ENCODE results near the gene ABR. TPM values are rescaled to one million over a fixed set of nuclear protein-coding genes. Genes with fewer than 3 reads are reported as not detected.
"Not testable (repeated sequence)": the region's sequence is repeated elsewhere in the genome, so short reads cannot be mapped to it uniquely, and the experiment has no call there.

Gene ABR
- total RNA-seq, 1 donor from 2014 or later, result 279 TPM

DNA sequence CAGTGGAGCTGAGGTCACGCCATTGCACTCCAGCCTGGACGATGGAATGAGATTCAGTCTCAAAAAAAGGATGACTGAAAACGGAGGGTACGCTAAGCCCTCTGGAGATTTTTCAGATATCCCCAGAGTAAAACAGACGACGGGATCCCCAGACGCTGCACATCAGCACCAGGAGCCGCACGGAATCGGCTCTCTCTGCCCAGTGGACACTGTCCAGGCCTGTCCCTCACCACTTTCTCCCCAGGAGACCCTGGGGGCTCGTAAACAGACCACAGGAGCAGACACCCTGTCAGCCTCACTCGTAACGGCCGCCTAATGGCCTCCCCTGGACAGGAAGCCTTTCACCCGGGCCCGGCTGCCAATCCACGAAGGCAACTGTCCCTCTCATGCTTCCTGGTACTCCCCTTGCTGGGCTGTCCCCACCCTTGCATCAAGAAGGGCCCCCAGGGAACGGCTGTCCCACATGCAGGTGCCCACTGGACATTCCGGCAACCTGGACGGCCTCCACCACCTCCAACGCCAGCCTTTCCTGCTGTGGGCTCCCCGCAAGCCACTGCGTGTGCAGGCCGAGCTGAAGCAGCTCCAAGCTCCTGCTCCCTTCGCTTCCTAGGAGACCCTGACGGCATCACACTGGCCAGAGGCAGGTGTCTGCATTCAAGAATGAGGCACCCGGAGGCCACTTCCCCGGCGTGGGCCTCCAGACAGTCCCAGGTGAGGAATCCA, 108.5 kb downstream of the ABR start:
- DNase-seq (ENCODE audit: low spot score), result no peak

DNA sequence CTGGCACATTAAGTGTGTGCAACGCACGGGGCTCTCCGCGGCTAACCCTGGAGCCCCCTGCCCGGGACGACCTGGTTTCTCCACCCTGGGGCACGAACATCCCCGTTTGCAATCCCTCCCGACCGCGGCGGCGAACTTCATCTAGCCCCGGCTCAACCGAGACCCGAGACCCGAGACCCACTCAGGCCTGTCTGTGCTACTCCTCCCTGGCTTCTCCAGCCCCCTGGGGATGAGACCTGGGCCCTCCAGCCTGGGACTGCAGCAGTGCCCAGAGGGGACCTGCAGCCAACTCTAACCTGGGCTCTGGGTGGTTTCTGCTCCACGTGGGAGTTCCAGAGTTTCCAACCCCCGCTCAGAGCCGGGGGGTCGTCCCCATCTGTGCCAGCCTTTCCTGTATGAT, 109.4 kb downstream of the ABR start:
- no peak for DNase-seq (ENCODE audit: low spot score)

GRCh38 chr17:1069847-1070246, 109.9 kb downstream of the ABR start:
- DNase-seq (ENCODE audit: low spot score), result no peak

DNA sequence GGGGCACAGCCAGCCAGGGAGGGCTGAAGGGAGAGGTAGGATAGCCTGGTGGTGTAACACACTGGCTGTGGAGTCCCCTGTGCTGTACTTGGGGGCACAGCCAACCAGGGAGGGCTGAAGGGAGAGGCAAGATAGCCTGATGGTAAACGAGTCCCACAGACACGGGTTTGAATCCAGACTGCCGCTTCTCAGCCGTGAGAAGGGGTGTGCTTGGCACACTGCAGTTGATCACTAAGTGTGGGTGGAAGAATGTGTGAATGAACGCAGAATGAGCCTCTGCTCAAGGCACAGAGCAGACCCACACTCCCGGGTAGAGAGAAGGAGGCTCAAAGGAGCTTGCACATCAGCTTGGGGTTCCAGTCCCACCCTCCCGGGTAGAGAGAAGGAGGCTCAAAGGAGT, 111.4 kb downstream of the ABR start:
- DNase-seq (ENCODE audit: low spot score), result no peak

DNA sequence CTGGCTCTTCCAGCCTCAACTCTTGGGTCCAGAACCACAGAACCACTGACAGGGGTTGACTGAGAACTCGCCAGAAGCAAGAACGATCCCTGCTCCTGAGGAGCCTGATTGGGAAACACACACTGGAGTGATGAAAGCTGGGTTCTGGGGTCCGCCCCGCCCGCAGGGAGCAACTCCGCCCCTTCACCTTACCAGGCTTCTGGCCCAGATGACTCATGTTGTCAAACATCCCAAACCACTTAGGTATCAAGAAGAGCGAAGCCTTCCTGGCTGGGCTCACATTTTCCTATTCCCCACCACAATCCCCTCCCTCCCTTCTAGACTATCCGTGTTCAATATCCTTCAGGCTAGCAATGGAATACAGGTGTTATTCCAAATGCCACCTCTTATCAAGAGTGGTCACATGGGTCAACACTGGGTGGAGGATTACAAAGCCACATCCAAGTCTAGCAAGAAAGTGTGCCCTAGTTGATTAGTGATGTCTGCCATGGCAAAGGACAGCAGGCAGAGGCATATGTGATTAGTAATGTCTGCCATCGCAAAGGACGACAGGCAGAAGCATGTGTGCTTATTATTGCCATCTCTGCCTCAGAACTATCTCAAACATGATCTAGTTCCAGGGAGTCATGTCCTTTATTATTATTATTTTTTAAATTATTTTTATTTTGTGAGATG, 112.4 kb downstream of the ABR start:
- peak; percentile 71 for DNase-seq (ENCODE audit: low spot score)

DNA sequence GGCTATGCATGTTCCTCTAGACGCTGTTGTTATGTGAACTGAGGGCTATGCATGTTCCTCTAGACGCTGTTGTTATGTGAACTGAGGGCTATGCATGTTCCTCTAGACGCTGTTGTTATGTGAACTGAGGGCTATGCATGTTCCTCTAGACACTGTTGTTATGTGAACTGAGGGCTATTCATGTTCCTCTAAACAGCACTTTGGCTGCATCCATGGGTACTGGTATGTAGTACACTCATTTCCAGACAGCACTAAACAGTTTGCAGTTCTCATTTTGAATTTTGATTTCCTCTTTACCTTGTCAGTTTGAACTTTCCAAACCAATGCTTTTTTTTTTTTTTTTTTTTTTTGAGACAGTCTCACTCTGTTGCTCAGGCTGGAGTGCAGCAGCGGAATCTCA, 114.4 kb downstream of the ABR start:
- not testable (repeated sequence) for DNase-seq (ENCODE audit: low spot score)

DNA sequence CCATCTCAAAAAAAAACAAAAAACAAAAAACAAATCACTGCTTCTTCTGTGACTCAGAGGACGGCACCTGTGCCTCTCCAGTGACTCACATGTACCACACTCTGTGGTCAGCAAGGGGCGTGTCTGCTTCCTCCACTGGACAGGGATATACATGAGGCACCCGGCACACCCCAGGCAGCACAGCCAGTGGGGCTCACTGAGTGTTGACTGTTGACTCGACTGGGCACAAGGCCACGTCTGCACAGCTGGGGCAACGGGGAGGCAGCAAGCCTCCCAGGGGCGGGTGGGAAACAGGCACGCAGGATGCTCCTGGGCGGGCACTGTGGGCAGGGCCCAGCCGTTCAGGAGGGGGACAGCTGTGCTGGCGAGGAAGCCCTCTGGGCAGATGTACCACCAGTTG, 118.8 kb downstream of the ABR start:
- peak; percentile 69 for DNase-seq (ENCODE audit: low spot score)

GRCh38 chr17:1059131-1059795, 120.5 kb downstream of the ABR start:
- DNase-seq (ENCODE audit: low spot score), result no peak

GRCh38 chr17:1058423-1059130, 121.2 kb downstream of the ABR start:
- DNase-seq (ENCODE audit: low spot score), result peak; percentile 49

DNA sequence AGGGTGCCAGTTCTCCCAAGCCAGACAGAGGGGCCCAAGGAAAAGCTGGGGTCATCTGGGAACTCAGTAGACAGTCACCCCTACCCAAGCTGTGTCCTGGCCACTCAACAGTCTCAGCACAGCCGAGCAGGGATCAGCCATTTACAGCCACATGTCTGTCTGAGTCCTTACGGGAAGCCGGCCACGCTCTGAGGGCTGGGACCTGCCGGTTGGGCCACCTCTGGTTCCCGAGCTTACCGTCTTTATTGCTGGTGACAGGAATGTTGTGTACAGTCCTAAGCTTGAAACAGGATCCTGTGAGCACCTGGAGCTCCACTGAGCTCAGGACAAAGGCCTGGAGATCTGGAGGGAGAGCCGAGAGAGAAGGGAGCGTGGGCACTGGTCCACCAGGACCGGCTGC, 123.0 kb downstream of the ABR start:
- no peak for DNase-seq (ENCODE audit: low spot score)

GRCh38 chr17:1055751-1056645, 123.8 kb downstream of the ABR start:
- peak; percentile 57 for DNase-seq (ENCODE audit: low spot score)

- no peak for DNase-seq (ENCODE audit: low spot score)
Observed at GRCh38 chr17:1055231-1055630, 124.5 kb downstream of the ABR start.

GRCh38 chr17:1054656-1055055, 125.1 kb downstream of the ABR start:
- DNase-seq (ENCODE audit: low spot score), result no peak

DNA sequence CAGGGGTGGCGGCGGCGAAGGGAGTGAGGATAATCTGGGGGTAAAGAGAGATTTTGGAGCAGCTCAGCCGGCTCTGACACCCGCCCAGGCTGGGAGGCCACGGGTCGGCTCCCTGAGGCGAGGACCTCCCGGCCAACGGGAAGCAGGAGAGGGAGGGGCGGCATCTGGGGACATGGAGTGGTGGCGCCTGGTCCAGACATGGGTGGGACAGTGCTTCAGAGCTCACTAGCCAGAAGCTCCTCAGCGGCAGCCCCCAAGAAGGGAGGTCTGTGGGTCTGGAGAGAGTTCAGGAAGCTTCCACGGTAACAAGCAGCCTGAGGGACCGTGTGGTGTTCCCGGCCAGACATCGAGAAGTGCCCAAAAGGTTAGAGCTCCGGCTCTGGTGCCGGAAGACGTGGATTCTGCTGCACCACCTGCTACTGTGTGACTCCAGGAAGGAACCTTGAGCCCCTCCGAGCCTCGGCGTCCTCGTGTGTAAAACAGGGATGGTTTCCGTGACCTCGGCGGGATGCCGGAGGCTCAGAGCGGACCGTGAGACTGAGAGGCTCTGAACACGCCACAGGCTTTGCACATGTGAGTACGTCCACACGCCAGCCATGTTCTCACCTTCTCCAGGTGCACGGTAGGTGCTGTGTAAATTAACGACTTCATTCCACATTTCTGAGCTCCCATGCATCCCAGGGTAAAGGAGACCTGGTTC, 126.0 kb downstream of the ABR start:
- DNase-seq (ENCODE audit: low spot score), result no peak

- DNase-seq (ENCODE audit: low spot score), result no peak
Observed at GRCh38 chr17:1050996-1051925, 128.5 kb downstream of the ABR start.

DNA sequence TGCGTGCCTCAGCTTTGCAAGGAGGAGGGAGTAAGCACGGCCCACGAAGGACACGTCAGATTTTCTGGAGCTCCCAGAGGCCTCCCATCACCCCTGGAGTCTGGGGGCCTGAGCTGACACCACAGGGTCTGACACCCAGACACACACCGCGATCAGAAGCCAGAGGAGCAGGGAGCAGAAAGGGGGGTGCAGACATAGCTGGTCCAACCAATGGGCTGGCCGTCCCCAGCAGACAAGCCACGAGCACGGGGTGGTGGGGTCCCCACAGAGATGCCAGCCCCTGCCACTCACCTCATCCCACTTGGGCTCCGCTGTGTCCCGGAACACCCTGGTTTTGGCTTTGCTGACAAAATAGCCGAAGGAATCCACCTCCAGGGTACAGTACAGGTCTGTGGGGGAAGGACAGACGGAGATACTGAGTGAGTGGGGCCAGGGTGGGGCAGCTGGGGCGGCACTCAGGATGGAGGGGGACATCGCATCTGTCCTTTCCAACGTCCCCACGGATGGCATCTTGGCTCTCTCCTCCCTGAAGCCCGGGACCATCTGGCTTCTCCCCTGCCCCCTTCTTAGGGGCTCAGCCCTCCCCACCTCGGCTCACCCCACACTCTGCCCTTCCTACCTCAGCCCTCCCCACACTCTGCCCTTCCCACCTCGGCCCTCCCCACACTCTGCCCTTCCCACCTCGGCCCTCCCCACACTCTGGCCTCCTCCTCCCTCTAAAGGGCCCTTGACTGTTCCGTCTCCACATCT, 129.4 kb downstream of the ABR start:
- DNase-seq (ENCODE audit: low spot score), result no peak

- DNase-seq (ENCODE audit: low spot score), result no peak
Observed at GRCh38 chr17:1049446-1050225, 130.1 kb downstream of the ABR start.

DNA sequence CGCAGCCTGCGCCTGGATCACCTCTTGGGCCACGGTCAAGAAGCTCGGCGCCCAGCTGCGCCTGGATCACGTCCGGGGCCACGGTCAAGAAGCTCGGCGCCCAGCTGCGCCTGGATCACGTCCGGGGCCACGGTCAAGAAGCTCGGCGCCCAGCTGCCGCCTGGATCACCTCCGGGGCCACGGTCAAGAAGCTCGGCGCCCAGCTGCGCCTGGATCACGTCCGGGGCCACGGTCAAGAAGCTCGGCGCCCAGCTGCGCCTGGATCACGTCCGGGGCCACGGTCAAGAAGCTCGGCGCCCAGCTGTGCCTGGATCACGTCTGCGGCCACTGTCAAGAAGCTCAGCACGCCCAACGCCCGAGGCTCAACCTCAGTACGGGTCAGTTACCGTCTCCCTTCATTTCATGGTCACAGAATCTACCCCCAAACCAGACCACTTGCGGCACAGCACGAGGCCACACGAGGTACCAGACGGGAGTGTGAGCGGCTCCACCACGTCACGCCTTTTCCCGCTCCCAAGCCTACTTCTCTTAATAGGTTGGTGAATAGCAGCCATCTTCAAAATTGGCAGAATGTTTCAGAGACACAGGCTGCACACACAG, 131.2 kb downstream of the ABR start:
- not testable (repeated sequence) for DNase-seq (ENCODE audit: low spot score)

Measured in mucosa of gallbladder (tissue), 1 donor.